ENCODE measurements around the gene TAF5.

TAF5 gene

DNA sequence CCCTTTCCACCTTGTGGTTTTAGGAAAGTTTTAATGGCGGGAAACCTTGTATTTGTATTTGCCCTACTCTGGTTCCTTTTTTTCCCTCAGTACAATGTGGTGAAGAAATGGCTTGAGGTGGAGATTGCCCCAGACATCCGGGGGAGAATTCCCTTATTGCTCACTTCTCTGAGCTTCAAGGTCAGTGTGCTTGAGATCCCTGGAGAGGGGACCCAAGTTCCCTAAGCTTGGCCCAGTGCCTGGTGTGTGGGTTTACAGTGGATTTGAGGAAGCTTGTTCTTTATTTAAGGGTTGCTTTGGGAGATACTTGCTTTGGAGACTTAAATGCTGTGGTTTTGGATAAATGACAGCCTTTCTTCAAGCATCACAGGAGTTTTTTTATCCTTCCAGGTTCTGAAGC, 66.1 kb downstream of the TAF5 start:
- Histone ChIP-seq H3K9me3 (replicated peaks in 1 of 2; ENCODE audit: control insufficient read depth in 2 of 2, insufficient read depth in 1 of 2, low read depth in 1 of 2, low read length in 2 of 2) (no peaks in the 10 kb centered on the region), H2BK12ac (ENCODE audit: low read length) (no peak overlapping the region), H4K8ac (ENCODE audit: low read depth, low read length) (no peak overlapping the region), H3K27ac (replicated peaks; ENCODE audit: low read length) (no peak overlapping the region), H2AK5ac (ENCODE audit: low read depth, low read length) (no peak overlapping the region), H3K27me3 (ENCODE audit: control insufficient read depth in 3 of 3, insufficient read depth in 3 of 3, low read depth in 1 of 3, low read length in 3 of 3) (no peaks in the 10 kb centered on the region), H3K4me1 (ENCODE audit: control insufficient read depth in 2 of 2, insufficient read depth in 1 of 2, low read depth in 1 of 2, low read length in 2 of 2) (no peaks in the 10 kb centered on the region), H3K4me3 (ENCODE audit: low read length in 2 of 2) (no peak overlapping the region), H3K79me1 (ENCODE audit: low read depth, low read length) (peaks cover 2% of the 10 kb centered on the region), H3K4me2 (ENCODE audit: insufficient read depth, low read length, poor library complexity, severe bottlenecking) (no peak overlapping the region), H4K91ac (ENCODE audit: low read depth, low read length, poor library complexity) (no peak overlapping the region), H3K36me3 (replicated peaks in 1 of 2; ENCODE audit: control insufficient read depth in 2 of 2, insufficient read depth in 2 of 2, low read length in 2 of 2) (peaks cover 45 to 97% of the 10 kb centered on the region in 2 donors), H3K23ac (ENCODE audit: low read depth, low read length, poor library complexity) (no peak overlapping the region), H3K9ac (ENCODE audit: low read depth, low read length, poor library complexity) (no peak overlapping the region), H2AFZ (ENCODE audit: low read length) (no peak overlapping the region), H3K4ac (ENCODE audit: low read length) (no peak overlapping the region), H2BK120ac (ENCODE audit: low read depth, low read length) (no peak overlapping the region), H3K14ac (ENCODE audit: low read length) (no peak overlapping the region), H3K18ac (ENCODE audit: low read length) (no peak overlapping the region), H2BK5ac (ENCODE audit: low read length) (no peak overlapping the region), H2BK15ac (ENCODE audit: low read length) (no peak overlapping the region)
- no CpG with 5 or more reads among the region's 2 CpGs for WGBS, 2 donors (ENCODE audit: extremely low coverage in 2 of 2, insufficient read length in 2 of 2, insufficient replicate concordance in 1 of 2)
- no peak for DNase-seq (ENCODE audit: low spot score)

All from neuronal stem cell (in vitro differentiated cells).